ENCODE results near the gene CTIF. TPM values are rescaled to one million over a fixed set of nuclear protein-coding genes. Genes with fewer than 3 reads are reported as not detected.

CTIF gene
- polyA plus RNA-seq, 1 experiment, result 40.2 TPM

- no peak overlapping the region for H3K4me3 ChIP-seq (ENCODE audit: low read depth, low read length)
- DNase-seq (ENCODE audit: low read depth, low spot score), result no peak
- no peaks in the 10 kb centered on the region for H3K9me3 ChIP-seq (ENCODE audit: control insufficient read depth, insufficient read depth, low read length)
- ChIA-PET POLR2A (no interaction called here), CTCF (interaction anchor here (0.8 kb wide), 1 partner anchor 147 kb away, joined by 3 read pairs; no protein-coding TSS in a partner anchor)
- no peaks in the 10 kb centered on the region for H3K27me3 ChIP-seq (ENCODE audit: control insufficient read depth, insufficient read depth, low read length)
- H3K27ac ChIP-seq (ENCODE audit: low read depth, low read length), result no peak overlapping the region
- no peak for TF ChIP-seq CTCF (IDR thresholded peaks at IDR 0.05; ENCODE audit: low read depth, low read length)
Observed at GRCh38 chr18:48627216-48627615, 88.4 kb downstream of the CTIF start.

DNA sequence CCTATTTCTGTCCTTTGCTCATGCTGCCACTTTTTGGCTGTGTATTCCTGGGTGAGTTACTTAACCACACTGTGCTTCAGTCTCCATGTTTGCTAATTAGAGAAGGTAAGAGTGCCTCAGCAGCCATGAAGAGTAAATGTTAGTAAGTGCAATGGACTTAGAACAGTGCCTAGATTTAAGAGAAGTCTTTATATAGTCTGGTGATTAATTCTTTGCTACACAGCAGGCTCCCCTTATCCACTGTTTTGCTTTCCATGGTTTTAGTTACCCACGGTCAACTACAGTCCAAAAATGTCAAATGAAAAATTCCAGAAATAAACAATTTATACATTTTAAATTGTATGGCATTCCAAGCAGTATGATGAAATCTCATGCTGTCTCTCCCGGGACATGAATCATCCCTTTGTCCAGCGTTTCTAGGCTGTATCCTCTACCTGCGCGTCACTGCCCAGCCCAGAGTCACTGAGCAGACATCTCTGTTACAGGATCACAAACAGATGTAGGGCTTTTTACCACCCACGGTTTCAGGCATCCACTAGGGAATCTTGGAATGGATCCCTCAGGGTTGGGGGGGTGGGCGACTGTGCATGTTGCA lies 91.0 kb downstream of the CTIF start:
- Histone ChIP-seq H3K27ac (ENCODE audit: low read depth, low read length) (peak overlapping the region; percentile 72), H3K9me3 (ENCODE audit: control insufficient read depth, insufficient read depth, low read length) (no peaks in the 10 kb centered on the region), H3K4me3 (ENCODE audit: low read depth, low read length) (no peak overlapping the region), H3K27me3 (ENCODE audit: control insufficient read depth, insufficient read depth, low read length) (no peaks in the 10 kb centered on the region)
- CTCF ChIA-PET, result interaction anchor here (0.6 to 3.1 kb wide), 3 partner anchors 11 to 154 kb away, joined by 4 to 15 read pairs (median 6); no protein-coding TSS in a partner anchor
- peak; percentile 99 for DNase-seq (ENCODE audit: low read depth, low spot score)
- POLR2A ChIA-PET, result interaction anchor here (0.5 to 1.0 kb wide), 6 partner anchors 9 to 1462 kb away, joined by 3 to 7 read pairs (median 4); no protein-coding TSS in a partner anchor
- no peak for TF ChIP-seq CTCF (IDR thresholded peaks at IDR 0.05; ENCODE audit: low read depth, low read length)

DNA sequence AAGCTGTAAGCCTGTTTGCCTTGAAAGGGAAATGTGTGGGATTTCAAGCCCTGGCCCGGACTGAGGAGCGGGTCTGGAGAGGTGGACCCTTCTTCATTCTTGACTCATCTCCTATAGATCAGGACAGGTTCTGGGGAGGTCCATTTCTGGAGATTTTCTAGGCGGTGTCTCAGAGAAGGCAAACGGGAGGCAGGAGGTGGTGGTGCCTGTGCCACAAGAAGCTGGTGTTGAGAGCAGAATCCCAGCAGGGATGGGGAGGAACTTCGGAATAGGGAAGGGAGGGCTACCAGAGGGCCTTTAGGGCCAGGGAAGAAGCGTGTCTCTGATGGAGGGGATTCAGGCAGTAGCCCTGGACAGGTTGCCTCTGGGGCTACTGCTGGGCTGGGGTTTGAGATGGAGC lies 93.0 kb downstream of the CTIF start:
- H3K27ac ChIP-seq (ENCODE audit: low read depth, low read length), result no peak overlapping the region
- H3K27me3 ChIP-seq (ENCODE audit: control insufficient read depth, insufficient read depth, low read length), result no peaks in the 10 kb centered on the region
- no peak overlapping the region for H3K4me3 ChIP-seq (ENCODE audit: low read depth, low read length)
- no peak for TF ChIP-seq CTCF (IDR thresholded peaks at IDR 0.05; ENCODE audit: low read depth, low read length)
- DNase-seq (ENCODE audit: low read depth, low spot score), result no peak
- POLR2A ChIA-PET, result interaction anchor here (0.6 kb wide), 1 partner anchor 13 kb away, joined by 3 read pairs; no protein-coding TSS in a partner anchor
- H3K9me3 ChIP-seq (ENCODE audit: control insufficient read depth, insufficient read depth, low read length), result no peaks in the 10 kb centered on the region
- CTCF ChIA-PET, result interaction anchor here (1.7 to 3.1 kb wide), 2 partner anchors 8 to 156 kb away, joined by 6 to 15 read pairs; no protein-coding TSS in a partner anchor

GRCh38 chr18:48632676-48633257 lies 93.9 kb downstream of the CTIF start:
- ChIA-PET CTCF (no interaction called here), POLR2A (no interaction called here)
- Histone ChIP-seq H3K27ac (ENCODE audit: low read depth, low read length) (no peak overlapping the region), H3K4me3 (ENCODE audit: low read depth, low read length) (no peak overlapping the region), H3K27me3 (ENCODE audit: control insufficient read depth, insufficient read depth, low read length) (no peaks in the 10 kb centered on the region), H3K9me3 (ENCODE audit: control insufficient read depth, insufficient read depth, low read length) (no peaks in the 10 kb centered on the region)
- TF ChIP-seq CTCF (IDR thresholded peaks at IDR 0.05; ENCODE audit: low read depth, low read length), result no peak
- DNase-seq (ENCODE audit: low read depth, low spot score), result no peak

DNA sequence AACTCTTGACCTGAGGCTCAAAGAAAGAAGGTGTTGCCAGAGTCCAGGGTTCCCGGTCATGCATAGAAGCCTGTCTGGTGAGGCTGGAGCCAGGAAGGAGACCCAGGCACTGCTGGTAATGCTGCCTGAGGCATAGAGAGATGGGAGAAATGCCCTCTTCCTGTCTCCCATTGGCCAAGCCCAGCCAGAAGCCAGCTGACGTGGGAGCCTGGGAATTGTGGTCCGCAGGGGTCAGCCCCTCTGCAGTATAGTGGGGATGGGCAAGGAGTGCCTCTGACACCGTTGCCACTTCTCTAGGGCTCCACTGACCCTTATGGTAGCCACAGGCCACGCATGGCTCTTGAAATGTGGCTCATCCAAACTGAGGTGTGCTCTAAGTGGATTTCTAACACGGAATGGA lies 95.7 kb downstream of the CTIF start:
- TF ChIP-seq CTCF (IDR thresholded peaks at IDR 0.05; ENCODE audit: low read depth, low read length), result no peak
- POLR2A ChIA-PET, result no interaction called here
- no peak overlapping the region for H3K4me3 ChIP-seq (ENCODE audit: low read depth, low read length)
- H3K27ac ChIP-seq (ENCODE audit: low read depth, low read length), result no peak overlapping the region
- CTCF ChIA-PET, result no interaction called here
- H3K9me3 ChIP-seq (ENCODE audit: control insufficient read depth, insufficient read depth, low read length), result no peaks in the 10 kb centered on the region
- H3K27me3 ChIP-seq (ENCODE audit: control insufficient read depth, insufficient read depth, low read length), result no peaks in the 10 kb centered on the region
- no peak for DNase-seq (ENCODE audit: low read depth, low spot score)

Measured in AG04450 (cell line).